SH-SY5Y (cell line): ENCODE data around the gene C1QTNF8.

Experiments used
- GATA2 ChIP-seq: IDR thresholded peaks from 2 replicates; pipeline ENCODE4 v1.6.1; 2011; ENCODE audit warnings: mild to moderate bottlenecking, low read depth, low read length
- GATA3 ChIP-seq: IDR thresholded peaks from 2 replicates; pipeline ENCODE4 v1.6.1; 2011; ENCODE audit warnings: low read depth, mild to moderate bottlenecking, low read length, moderate library complexity

DNA sequence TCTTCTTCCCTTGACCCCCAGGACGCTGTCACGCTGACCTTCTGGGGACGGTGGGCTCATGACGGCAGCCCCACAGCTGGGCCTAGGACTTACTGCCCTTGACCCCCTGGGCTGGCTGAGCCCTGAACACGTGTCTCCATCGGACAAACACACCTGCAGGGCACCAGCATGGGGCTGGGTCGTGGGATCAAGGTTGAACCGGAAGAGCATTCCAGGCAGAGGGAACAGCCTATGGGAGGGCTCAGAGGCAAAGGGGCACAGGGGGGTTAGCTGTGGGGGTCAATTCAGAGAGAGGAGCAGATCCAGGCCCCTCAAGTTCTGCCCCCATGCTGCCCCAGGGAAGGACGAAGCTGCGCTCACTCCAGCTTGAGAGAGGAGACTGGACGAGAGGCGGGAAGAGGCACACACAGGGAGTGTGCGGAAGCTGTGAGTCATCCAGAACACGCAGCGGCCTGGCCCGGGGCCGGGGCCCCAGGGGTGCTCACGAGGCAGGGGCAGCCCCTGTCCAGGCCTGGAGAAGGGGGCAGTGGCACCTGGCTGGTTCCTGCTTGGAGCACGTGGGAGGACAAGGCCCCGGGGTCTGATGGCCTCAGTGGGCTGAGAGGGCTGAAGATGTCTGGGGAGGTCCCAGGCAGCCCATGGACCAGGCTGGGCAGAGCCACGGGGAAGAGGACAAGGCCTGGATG is 13.6 kb downstream of the C1QTNF8 start:
- TF ChIP-seq GATA3 (no peak), GATA2 (no peak)
